GM23248 (cell line): ENCODE results near the gene SYCE1L. TPM values are rescaled to one million over a fixed set of nuclear protein-coding genes. Genes with fewer than 3 reads are reported as not detected.

Experiments used
- DNase-seq: peaks from one replicate; pipeline ENCODE4 v3.0.0-alpha.2; 2015
- H2AFZ ChIP-seq: fragments of 200-600 bp; sonication (generic); 2 replicates; pipeline ENCODE4 v1.6.1; 2016; ENCODE audit warnings: antibody characterized with exemption
- H3F3A ChIP-seq: fragments of 200-600 bp; sonication (generic); 2 replicates; pipeline ENCODE4 v1.6.1; 2016; ENCODE audit warnings: mild to moderate bottlenecking, antibody characterized with exemption, mixed run types; ENCODE audit not compliant: insufficient read depth
- H3K27ac ChIP-seq: fragments of 200-600 bp; sonication (generic); 2 replicates; pipeline ENCODE4 v1.5.1; 2016; ENCODE audit warnings: mild to moderate bottlenecking
- H3K27me3 ChIP-seq: fragments of 200-600 bp; sonication (generic); replicated peaks from 2 replicates; pipeline ENCODE4 v1.6.1; 2016; ENCODE audit warnings: mild to moderate bottlenecking; ENCODE audit not compliant: insufficient read depth
- H3K36me3 ChIP-seq: fragments of 200-600 bp; sonication (generic); 2 replicates; pipeline ENCODE4 v1.6.1; 2016; ENCODE audit warnings: low read depth, mild to moderate bottlenecking
- H3K4me1 ChIP-seq: fragments of 200-600 bp; sonication (generic); 2 replicates; pipeline ENCODE4 v1.6.1; 2016; ENCODE audit warnings: mild to moderate bottlenecking; ENCODE audit not compliant: insufficient read depth
- H3K4me2 ChIP-seq: fragments of 200-600 bp; sonication (generic); one replicate; pipeline ENCODE4 v1.6.1; 2016; ENCODE audit warnings: mild to moderate bottlenecking; ENCODE audit not compliant: unreplicated experiment
- H3K4me3 ChIP-seq: fragments of 200-600 bp; sonication (generic); 2 replicates; pipeline ENCODE4 v1.5.1; 2016; ENCODE audit warnings: mild to moderate bottlenecking
- H3K79me2 ChIP-seq: fragments of 200-600 bp; sonication (generic); 2 replicates; pipeline ENCODE4 v1.6.1; 2016; ENCODE audit warnings: mild to moderate bottlenecking; ENCODE audit not compliant: insufficient read depth
- H3K9ac ChIP-seq: fragments of 200-600 bp; sonication (generic); 2 replicates; pipeline ENCODE4 v1.6.1; 2016; ENCODE audit warnings: mild to moderate bottlenecking
- H3K9me2 ChIP-seq: fragments of 200-600 bp; sonication (generic); 2 replicates; pipeline ENCODE4 v1.6.1; 2016; ENCODE audit warnings: mixed run types, mild to moderate bottlenecking, moderate library complexity; ENCODE audit not compliant: insufficient read depth
- H3K9me3 ChIP-seq: fragments of 200-600 bp; sonication (generic); one replicate; pipeline ENCODE4 v1.6.1; 2017; ENCODE audit warnings: low read depth
- H4K20me1 ChIP-seq: fragments of 200-600 bp; sonication (generic); 2 replicates; pipeline ENCODE4 v1.6.0; 2016; ENCODE audit not compliant: insufficient read depth
- EZH2 ChIP-seq: fragments of 200-600 bp; sonication (generic); IDR thresholded peaks from 2 replicates; pipeline ENCODE4 v1.6.1; 2018; ENCODE audit warnings: antibody characterized with exemption, mild to moderate bottlenecking; ENCODE audit not compliant: insufficient read depth, poor library complexity, severe bottlenecking
- EZH2phosphoT487 ChIP-seq: fragments of 200-600 bp; sonication (generic); IDR thresholded peaks from 2 replicates; pipeline ENCODE4 v1.6.1; 2018; ENCODE audit warnings: antibody characterized with exemption, moderate library complexity, mild to moderate bottlenecking, low read depth; ENCODE audit not compliant: insufficient read depth
- WGBS, 2 experiments: methylation state at CpG; one replicate each; pipeline ENCODE4 v1.1.6; 2015 to 2017; ENCODE audit warnings: low lambda C conversion rate in 2 of 2, low coverage in 1 of 2; ENCODE audit errors: missing lambda C conversion rate in 2 of 2; 5-methylcytosine and 5-hydroxymethylcytosine counted together
- in situ Hi-C: fragments of 300-500 bp; cut with MboI; formaldehyde crosslinking; loops from 2 replicates; pipeline ENCODE4 v1.15.0; 2020
- polyA plus RNA-seq: library from polyadenylated mRNA; unstranded; fragments of >200 nt; fragmentation: Nextera tagmentation; extraction: Ambion mirVana; gene quantifications from 2 replicates; pipeline ENCODE4 v1.2.1, GENCODE V29; 2016
- total RNA-seq: library from RNA; depleted of rRNA; stranded (reverse); fragments of >200 nt; shearing (Covaris generic); gene quantifications from 2 replicates; pipeline ENCODE4 v1.2.3, GENCODE V29; 2014

The SYCE1L gene
- total and polyA plus RNA-seq, 2 experiments from 2014 or later, result not detected

DNA sequence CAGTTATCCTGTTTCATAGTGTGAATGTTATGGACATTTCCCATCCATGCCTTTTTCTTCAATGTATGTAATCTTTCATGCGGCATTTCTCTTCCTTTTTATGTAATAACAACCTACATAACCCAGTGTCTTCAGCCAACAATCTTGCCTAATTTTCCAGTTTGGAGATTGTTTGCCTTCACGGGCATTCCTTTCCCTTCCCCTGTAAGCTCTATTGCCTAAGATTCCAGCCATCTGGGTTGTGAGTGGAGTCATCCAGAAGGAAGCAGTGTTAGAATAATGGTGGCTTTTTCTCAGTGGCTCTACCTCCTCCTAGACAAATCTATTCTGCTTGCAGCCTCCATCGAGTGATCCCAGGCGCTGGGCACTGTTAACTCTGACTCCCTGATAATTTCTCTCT, 22.3 kb downstream of the SYCE1L start:
- no peaks in the 10 kb centered on the region for H4K20me1 ChIP-seq
- peak; percentile 22 for DNase-seq
- no peak overlapping the region for H2AFZ ChIP-seq
- in situ Hi-C loops, result no loop called here
- no peak overlapping the region for H3K27ac ChIP-seq
- 74 to 78% methylated on average over 4 of the region's 4 CpGs for WGBS, 2 experiments
- H3K79me2 ChIP-seq, result no peaks in the 10 kb centered on the region
- H3K27me3 ChIP-seq, result peaks cover 22% of the 10 kb centered on the region
- H3K9me3 ChIP-seq, result no peaks in the 10 kb centered on the region
- H3K9me2 ChIP-seq, result no peaks in the 10 kb centered on the region
- no peak overlapping the region for H3K9ac ChIP-seq
- no peak overlapping the region for H3K4me2 ChIP-seq
- TF ChIP-seq EZH2phosphoT487, result no peak
- no peak for TF ChIP-seq EZH2
- H3F3A ChIP-seq, result no peaks in the 10 kb centered on the region
- H3K4me3 ChIP-seq, result no peak overlapping the region
- H3K4me1 ChIP-seq, result no peaks in the 10 kb centered on the region
- no peaks in the 10 kb centered on the region for H3K36me3 ChIP-seq

DNA sequence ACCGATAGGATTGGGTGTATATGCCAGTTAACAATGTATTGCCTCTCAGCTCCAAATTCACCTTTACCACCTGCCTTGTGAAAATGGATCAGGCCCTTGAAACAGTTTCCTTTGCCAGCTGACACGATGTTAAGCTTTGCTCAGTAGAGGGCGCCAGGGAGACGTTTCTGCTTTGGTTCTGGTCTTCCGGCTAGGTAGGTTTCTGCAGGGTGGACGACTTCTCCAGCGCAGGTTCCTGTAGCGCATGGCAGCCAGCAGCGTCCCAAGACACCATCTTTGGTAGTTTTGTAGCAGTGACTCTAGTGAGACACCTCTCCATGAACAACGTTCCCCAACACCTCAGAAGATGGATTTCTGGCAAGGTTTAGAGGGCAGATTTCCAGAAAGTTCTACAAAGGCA, 24.0 kb downstream of the SYCE1L start:
- Histone ChIP-seq H3K36me3 (no peaks in the 10 kb centered on the region), H2AFZ (no peak overlapping the region), H3K9ac (no peak overlapping the region), H3K27me3 (peaks cover 34% of the 10 kb centered on the region), H3K9me3 (no peaks in the 10 kb centered on the region), H3K4me1 (no peaks in the 10 kb centered on the region), H4K20me1 (no peaks in the 10 kb centered on the region), H3K27ac (no peak overlapping the region), H3K9me2 (no peaks in the 10 kb centered on the region), H3K4me2 (no peak overlapping the region), H3F3A (no peaks in the 10 kb centered on the region), H3K4me3 (no peak overlapping the region), H3K79me2 (no peaks in the 10 kb centered on the region)
- 74 to 77% methylated on average over 10 of the region's 10 CpGs for WGBS, 2 experiments
- in situ Hi-C loops, result no loop called here
- no peak for TF ChIP-seq EZH2phosphoT487
- TF ChIP-seq EZH2, result no peak
- DNase-seq, result peak; percentile 8

DNA sequence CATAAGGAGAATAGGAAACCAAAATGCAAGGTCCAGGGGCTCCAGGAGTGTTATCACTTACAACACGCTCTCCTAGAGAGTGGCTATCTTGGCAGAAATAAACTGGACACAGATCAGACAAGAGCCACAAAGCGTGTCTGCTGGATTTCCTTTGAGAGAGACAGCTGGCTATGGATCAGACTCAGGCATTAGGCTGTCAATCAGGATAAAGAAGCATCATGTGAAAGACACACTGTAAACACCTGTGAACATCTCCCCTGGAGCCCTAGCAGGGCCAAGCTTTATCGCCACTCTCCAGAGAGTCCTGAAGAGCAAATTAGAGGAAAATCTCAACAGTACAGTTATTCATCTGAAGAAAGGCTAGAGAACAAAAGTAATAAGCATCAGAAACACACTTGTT, 26.0 kb downstream of the SYCE1L start:
- Histone ChIP-seq H3K27ac (no peak overlapping the region), H3K79me2 (no peaks in the 10 kb centered on the region), H2AFZ (no peak overlapping the region), H3K4me2 (no peak overlapping the region), H3K9me3 (no peaks in the 10 kb centered on the region), H3K36me3 (no peaks in the 10 kb centered on the region), H3K9me2 (no peaks in the 10 kb centered on the region), H3K4me3 (no peak overlapping the region), H3F3A (no peaks in the 10 kb centered on the region), H4K20me1 (no peaks in the 10 kb centered on the region), H3K9ac (no peak overlapping the region), H3K27me3 (peaks cover 40% of the 10 kb centered on the region), H3K4me1 (no peaks in the 10 kb centered on the region)
- no peak for DNase-seq
- WGBS, 2 experiments, result 55 to 64% methylated on average over 3 of the region's 3 CpGs
- TF ChIP-seq EZH2phosphoT487, result no peak
- no peak for TF ChIP-seq EZH2
- in situ Hi-C loops, result loop anchor here (25.0 kb wide), 1 partner anchor 762 kb away; no protein-coding TSS in a partner anchor

DNA sequence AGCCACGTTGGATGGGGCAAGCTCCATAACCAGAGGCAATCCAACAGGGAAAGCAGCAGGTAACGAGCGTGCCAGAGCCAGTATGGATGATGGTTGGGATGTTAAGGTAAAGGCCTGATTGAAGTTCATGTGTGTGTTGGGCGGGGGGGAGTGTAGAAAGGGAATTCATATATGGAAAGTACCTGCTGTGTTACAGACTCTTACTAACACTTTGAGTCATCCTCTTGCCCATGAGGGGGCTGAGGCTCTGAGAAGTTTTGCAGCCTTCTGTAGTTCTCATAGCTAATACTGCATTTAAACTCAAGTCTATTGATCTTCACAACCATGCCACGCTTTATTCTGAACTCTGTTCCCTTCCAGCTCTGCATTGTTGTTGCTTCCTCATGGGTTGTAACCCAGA, 28.5 kb downstream of the SYCE1L start:
- H3K4me1 ChIP-seq, result no peaks in the 10 kb centered on the region
- H3K27me3 ChIP-seq, result peaks cover 42% of the 10 kb centered on the region
- H3K9me2 ChIP-seq, result no peaks in the 10 kb centered on the region
- no peak overlapping the region for H3K27ac ChIP-seq
- no peak overlapping the region for H2AFZ ChIP-seq
- in situ Hi-C loops, result loop anchor here (25.0 kb wide), 1 partner anchor 760 kb away; no protein-coding TSS in a partner anchor
- TF ChIP-seq EZH2 (no peak), EZH2phosphoT487 (no peak)
- H3K9ac ChIP-seq, result no peak overlapping the region
- no peak for DNase-seq
- no peak overlapping the region for H3K4me2 ChIP-seq
- H3K9me3 ChIP-seq, result no peaks in the 10 kb centered on the region
- no peaks in the 10 kb centered on the region for H3K79me2 ChIP-seq
- WGBS, 2 experiments, result 80 to 88% methylated on average over 5 of the region's 5 CpGs
- H3K36me3 ChIP-seq, result no peaks in the 10 kb centered on the region
- no peaks in the 10 kb centered on the region for H4K20me1 ChIP-seq
- H3K4me3 ChIP-seq, result no peak overlapping the region
- H3F3A ChIP-seq, result no peaks in the 10 kb centered on the region

DNA sequence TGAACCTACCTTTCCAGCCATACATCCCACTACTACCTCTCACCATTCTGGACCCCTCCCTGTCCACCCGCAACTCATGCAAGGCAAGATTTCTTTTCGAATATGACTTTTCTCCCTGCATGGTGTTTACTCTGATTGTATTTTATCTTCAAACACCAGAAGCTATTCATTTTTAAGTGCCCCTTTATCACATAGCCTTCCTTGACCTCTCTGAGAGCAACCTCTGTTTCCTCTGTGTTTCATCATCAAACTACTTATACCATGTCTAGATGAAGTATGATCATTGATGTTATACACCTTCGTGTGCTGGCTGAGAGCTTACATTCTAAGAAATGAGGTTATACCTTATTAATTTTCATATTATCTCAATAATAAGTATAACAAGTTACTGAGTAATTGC, 31.8 kb downstream of the SYCE1L start:
- H4K20me1 ChIP-seq, result no peaks in the 10 kb centered on the region
- no peak overlapping the region for H3K4me3 ChIP-seq
- no peak overlapping the region for H3K4me2 ChIP-seq
- no peaks in the 10 kb centered on the region for H3K4me1 ChIP-seq
- no peak overlapping the region for H3K9ac ChIP-seq
- H3K9me3 ChIP-seq, result no peaks in the 10 kb centered on the region
- TF ChIP-seq EZH2phosphoT487 (no peak), EZH2 (no peak)
- H2AFZ ChIP-seq, result no peak overlapping the region
- in situ Hi-C loops, result loop anchor here (25.0 kb wide), 1 partner anchor 756 kb away; no protein-coding TSS in a partner anchor
- no peaks in the 10 kb centered on the region for H3F3A ChIP-seq
- H3K27ac ChIP-seq, result no peak overlapping the region
- H3K79me2 ChIP-seq, result no peaks in the 10 kb centered on the region
- 54% methylated on average over 3 of the region's 3 CpGs for WGBS, 2 experiments
- no peaks in the 10 kb centered on the region for H3K9me2 ChIP-seq
- peaks cover 38% of the 10 kb centered on the region for H3K27me3 ChIP-seq
- DNase-seq, result no peak
- H3K36me3 ChIP-seq, result no peaks in the 10 kb centered on the region
